Dedifferentiated amniotic fluid mesenchymal stem cell (primary cell): ENCODE results near the gene MACROD2.

Experiments
- DNase-seq: peaks from one replicate; pipeline ENCODE4 v3.0.0-alpha.2; 2016; ENCODE audit errors: extremely low spot score

MACROD2 gene

DNA sequence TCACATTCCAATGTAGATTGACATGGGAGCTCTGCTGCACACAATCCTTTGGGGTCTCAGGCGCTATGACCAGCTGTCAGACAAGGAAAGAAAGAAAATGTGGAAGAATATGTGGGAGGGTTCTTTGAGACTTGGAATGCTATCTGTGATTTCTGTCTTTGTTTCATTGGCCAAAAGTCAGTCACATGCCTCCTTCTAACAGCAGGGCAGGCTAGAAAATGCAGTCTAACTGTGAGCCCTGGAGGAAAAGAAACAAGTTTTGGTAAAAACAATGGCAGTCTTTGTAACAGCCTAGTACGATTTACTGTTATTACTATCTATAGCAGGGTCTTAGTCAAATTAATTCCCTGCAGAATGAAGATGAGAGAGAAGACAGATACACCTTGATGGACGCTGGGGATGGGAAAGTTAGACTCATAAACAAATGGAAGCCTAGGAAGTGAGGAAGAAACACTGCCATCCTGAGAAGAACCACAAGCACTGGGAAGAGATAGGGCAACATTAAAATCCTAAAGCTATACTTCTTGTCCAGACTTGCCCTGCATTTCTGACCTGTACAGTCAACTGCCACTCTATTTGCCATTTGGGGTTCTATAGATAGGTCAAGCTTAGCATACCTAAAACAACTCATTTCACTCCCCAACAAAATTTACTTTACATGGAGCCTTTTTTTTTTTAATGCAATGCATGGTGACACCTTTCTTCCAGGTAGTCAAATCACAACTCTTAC is 1744.9 kb downstream of the MACROD2 start:
- no peak for DNase-seq

DNA sequence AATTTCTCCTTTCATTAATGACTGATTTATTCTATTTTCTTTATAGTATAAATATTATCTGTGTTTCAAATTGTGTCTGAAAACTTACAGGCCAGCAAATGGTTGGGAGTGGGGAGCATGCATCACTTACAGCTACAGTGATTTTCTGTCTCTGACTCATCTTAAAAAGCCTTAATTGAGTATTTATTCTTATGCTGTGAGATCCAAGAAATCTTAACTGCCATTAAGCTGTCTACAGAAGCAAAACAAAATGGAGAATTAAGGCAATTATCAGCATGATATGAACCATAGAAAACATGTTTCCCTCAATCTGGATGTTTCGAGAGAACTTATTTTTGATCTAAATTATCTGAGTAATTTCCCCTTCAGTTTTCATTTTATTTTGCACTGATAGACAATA is 1746.8 kb downstream of the MACROD2 start:
- no peak for DNase-seq

DNA sequence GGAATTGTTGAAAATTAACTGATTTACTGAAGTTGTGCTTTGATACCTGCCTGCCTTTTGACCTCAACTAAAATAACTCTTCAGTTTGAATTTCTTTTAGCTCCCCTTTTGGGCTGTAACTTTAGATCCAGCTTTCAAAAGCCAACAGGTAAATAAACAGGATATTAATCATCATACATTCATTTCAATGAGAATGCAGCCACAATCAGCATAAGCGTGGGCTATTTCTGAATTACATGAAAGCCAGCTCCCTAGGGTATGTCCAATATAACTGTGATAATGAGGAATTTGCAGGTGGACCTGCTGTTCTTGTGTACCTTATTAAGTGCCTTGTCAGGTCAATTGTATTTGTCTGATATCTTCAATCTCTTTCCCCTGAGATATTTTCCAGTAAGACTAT is 1747.3 kb downstream of the MACROD2 start:
- DNase-seq = no peak

DNA sequence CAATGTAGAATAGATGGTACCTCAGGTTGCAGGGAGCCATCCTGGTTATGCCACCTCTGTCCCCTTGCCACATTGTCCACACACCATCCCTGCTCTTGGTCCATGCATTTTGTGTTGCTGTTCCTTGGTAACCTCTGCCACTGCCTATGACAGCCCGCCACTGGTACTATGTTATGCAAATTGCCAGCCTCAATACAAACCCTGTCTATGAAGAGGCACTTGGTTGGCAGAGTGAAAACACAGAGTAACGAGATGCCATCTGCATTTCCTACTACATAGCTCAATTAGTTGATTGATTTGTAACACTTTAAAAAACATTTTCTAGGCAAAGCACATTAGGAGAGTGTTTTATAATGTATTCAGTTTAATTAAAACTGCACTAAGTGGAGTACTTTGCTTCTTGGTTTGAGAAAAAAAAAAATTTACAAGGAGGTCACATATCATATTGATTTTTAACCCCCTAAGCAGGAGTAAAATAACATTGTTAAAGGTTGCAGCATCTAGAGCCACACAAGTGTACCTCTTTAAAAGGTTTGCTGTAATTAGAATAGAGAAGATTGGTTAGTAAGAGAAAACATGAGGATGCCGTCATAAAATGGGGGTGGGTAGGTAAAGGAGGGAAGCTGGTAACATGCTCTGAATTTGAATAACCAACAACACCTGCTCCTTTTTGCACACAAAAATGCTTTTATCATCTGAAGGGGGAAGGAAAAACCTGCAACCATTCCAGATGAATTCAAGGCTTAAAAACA is 1760.9 kb downstream of the MACROD2 start:
- DNase-seq = no peak

DNA sequence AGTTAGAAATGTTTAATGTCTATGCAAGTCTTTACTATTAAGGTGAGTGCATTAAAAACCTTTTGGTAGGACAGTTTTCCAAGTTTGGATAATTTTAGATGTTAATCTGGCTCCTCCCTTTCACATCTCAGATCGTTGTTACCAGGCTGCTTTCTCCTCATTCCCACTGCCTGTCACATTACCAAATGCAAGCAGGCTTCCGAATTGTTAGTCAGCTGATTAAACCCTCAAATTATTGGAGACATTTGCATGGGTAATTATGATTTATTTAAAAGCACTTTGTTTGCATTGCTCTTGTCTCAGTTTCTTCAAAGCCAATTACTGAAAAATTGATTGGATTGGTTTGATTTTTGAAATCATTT is 1761.4 kb downstream of the MACROD2 start:
- no peak for DNase-seq

DNA sequence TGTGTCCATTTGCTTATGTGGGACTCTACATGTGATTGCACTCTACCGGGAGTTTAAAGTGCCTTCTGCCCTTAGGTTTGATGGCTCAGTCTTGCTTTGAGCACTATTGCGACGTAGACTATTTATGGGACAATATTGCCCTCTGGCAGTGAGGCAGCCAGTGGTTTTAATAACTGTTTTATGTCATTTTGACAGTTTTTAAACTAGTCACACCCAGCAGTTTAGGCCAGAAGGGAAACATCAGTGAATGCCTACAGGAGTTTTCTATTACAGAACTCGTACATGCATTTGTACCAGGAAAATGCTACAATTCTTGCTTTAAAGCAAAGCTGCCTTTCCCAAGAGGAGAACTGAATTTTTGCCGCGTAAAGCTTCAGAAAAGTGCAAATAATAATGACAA is 1764.3 kb downstream of the MACROD2 start:
- peak; percentile 65 for DNase-seq

DNA sequence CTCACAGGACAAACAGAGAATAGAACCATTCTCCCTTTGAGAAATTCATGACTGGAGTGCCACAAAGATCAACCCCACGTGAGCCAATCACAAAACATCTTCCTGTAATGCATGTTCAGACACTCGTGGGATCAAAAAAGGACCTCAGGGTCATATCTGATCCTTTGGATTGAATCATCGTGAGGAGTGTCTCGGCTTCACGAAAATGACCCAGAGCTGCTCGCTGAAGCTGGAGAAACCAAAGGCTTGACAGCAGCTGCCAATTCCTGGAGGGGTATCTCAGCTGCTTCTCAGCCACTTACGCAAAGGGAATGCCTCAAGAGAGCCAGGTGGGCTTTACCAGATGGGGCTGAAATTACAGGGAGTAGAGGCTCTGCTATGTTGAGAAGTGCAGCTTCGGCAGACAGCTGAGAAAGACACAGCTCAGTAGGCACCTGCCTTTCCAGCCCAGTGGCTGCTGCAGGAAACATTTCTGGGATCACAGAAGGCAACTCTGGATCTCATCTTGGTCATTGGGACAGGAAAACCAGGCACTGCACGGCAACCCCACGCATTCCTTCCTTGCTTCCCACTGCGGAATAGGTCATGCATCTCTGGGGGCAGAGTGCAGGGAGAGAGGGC is 1764.8 kb downstream of the MACROD2 start:
- no peak for DNase-seq

DNA sequence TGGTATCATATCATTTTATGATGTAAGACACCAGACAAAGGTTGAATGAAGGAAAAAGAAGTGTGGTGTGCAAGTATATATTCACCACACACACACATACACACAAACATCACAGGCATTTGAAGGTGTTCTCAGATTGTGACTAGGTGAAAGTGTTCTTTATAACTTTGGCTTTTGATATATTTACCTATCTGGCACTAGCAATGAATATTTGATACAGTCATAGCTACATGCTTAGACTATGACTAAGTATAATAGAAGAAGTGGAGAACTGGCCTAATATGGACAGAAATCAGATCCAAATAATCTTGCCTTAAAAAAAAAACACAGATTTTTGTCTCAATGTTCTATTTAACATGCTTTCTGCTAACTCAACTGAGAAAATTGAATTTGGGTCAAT is 1768.0 kb downstream of the MACROD2 start:
- DNase-seq = no peak

DNA sequence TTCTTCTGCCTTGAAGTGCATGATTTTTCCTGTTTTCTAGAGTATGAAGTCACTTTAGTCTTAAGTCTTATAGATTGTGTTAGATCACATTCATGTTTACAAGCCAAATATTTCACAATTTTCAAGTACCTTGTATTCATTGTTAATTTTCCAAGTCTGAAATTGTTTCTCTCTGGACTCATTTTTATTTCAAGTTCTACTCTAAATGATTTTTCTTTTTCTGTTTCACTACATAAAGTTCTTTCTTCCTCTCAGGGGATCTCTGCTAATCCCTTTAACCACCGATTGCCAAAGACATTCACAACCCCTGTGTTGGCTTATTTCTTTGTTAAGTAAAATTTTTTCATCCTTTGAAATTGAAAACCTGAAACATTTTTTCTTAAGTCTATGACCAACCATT is 1772.3 kb downstream of the MACROD2 start:
- peak; percentile 15 for DNase-seq

DNA sequence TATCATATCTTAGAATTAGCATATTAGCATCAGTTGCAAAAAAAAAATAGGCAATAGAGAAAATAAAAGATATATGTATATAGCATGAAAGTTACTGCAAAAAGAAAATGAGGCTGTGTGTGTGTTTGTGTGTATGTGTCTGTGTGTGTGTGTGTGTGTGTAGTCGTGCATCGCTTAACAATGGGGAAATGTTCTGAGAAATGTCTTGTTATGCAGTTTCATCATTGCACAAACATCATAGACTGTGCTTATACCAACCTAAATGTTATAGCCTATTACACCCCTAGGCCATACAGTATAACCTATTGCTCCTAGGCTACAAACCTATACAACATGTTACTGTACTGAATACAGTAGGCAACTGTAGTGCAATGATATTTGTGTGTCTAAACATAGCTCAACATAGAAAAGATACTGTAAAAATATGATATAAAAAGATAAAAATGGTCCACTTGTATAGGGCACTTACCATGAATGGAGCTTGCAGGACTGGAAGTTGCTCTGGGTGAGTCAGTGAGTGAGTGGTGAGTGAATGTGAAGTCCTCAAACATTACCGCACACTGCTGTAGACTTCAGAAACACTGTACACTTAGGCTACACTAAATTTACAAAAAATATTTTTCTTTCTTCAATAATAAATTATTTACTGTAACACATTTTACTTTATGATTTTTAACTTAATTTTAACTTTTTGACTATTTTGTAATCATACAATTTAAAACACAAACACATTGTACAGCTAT is 1772.9 kb downstream of the MACROD2 start:
- no peak for DNase-seq

DNA sequence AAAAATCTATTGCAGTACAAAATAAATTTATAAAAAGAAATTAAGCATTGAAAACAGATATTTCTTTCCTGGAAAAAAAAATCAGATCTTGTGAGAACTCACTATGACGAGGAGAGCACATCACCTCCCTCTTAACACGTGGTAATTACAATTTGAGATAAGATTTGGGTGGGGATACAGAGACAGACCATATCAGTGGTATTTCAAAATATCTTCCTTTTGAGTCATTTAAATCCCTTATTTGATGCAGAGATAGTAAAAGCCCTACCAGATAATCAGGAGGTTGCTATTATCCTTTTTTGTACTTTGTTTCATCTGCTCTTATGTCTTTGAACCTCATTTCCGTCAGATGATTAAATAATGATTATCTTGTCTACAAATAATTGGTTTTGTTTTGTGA is 1777.5 kb downstream of the MACROD2 start:
- no peak for DNase-seq

DNA sequence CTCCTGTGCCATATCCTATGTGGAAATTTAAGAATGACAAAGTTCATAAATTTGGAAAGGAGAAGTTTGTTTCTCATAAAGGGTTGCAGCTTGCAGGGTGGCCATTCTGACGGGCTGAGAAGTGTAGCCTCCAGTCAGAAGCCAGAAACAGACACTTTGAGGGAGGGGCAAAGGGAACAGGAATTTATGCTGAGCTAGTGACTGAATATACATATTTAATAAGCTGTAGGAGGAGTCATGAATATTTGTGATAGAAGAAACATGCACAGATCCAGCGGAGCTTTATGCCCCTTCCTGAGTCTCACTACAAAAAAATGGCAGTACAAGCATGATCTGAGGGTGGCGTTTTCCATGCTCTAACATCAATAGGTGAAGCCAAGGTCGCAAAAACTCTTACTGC is 1779.6 kb downstream of the MACROD2 start:
- DNase-seq = no peak

DNA sequence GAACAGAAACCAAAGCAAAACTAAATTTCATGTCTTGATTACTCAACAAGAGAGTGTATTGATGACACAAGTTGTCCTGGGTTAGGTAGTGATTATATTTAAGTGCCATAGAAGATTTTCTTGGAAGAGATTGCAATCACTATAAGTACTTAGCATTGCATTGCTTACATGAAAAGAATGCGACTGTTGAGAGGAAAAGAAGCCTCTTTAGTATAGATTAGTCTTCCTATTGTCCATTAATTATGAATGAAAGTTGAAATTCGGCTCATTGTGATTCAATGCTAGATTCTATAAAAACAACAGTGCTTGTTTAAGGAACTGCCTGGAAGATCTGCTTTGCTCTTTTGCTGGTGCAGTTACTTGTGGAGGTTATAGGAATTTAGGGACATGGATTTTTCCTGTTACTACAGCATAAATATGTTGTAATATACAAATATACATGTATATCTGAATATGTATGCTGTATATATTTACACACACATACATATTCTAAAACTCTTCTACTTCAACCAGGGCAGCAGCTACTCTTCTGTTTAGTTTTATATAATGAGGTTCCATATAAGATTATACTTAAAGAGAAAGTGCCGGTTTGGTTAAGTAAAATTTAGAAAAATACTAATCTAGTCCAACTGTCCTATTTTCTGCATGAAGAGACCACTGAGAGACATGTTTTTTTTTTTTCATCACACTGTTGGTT is 1781.6 kb downstream of the MACROD2 start:
- no peak for DNase-seq

DNA sequence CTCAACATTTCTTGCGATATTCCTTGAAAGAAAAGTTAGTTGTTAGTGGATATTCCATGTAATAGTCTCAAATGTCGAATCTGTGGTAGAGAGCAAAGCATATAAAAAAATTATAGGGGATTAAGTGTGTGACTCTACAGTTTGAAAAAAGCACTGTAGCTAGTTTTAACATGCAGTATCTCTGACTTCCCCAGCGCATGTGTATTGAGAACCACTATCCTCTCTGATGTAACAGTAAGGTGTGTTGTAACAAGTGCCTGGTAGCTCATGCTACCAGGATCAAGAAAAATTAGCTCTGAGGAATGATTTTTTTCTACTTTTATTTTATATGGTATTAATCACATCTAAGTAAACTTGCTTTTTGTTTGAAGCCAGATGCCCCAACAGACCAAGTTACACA is 1788.7 kb downstream of the MACROD2 start:
- no peak for DNase-seq

DNA sequence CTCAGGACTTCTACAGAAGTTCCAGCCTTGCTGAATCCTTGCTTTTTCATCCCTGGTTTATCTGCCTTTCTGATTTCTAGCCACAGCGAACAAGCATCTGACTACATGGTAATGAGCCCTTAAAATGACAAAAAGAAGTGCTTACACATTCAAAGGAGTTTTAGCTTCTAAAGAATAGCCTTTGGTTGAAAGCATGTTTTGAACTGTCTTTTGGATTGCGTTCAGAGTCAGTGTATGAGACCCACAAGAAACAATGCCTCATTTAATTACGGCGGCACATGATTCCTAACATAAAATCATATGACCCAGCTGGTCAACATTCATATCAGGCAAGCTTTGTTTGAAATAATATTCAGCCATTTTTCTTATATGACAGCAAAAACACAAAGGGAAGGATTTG is 1793.8 kb downstream of the MACROD2 start:
- DNase-seq = no peak

DNA sequence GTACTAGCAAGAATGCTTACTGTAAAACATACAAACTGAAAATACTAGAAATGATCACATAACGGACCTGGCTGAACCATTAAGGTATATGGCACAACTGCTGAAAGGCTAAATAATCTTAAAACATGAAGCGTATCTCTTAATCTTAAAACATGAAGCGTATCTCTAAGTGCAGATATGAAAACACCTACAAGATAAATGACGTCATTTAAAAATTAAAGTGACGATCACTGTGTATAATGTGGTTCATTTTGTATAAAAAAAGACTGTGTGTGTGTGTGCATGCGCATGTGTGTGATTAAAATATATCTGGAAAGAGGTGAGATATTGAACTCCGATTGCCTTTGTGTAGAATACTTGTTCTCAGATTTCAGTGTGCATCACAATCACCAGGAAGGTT is 1797.5 kb downstream of the MACROD2 start:
- DNase-seq = no peak

DNA sequence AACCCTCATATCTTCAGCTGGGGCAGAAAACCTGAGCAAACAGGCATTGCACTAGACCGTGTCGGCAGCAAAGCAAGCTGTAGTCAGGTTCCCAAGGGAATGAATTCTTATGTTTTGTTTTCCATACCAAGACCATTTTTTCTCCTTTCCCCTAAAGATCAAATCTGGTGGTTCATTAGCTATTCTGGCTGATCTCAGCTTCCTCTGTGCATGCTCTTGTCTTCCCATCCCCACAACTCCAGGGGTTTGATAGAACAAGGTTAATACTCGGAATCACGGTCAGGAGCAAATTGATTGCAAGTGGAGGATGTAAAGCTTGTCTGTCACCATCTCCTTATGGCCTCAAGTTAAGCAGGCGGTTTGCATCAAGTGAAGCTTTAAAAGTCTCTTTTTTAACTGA is 1799.1 kb downstream of the MACROD2 start:
- DNase-seq = no peak

DNA sequence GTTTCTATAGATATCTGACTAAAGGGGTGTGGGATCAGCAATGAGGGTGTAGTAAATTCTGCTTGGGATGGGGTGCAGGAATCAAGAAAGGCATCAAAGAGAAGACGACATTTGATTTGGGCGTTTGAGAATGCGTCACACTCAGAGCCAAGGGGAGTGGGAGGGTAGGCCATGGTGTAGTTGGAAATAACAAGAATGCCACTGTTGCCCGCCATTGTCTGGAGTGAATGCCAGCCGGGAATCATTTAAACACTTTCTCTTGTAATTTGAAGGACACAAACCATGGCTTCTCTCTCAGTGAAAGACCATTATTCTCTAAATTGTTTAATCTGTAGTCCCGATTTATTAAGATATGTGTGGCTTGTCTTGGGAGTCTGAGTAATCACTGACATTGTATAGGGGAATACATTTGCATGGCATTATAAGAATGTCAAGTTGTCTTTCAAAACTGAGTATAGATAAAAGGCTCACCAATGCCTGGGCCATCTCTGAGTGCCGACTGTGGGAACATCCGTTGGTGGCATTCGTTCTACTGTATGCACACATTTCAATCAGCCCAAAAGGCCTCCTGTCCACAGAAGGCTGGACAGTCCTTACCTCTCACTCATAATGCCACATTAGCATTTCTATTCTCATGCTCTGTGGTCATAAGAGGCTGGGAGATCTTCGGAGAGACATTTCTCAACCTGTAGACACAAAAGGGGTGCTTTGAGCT is 1800.1 kb downstream of the MACROD2 start:
- no peak for DNase-seq

DNA sequence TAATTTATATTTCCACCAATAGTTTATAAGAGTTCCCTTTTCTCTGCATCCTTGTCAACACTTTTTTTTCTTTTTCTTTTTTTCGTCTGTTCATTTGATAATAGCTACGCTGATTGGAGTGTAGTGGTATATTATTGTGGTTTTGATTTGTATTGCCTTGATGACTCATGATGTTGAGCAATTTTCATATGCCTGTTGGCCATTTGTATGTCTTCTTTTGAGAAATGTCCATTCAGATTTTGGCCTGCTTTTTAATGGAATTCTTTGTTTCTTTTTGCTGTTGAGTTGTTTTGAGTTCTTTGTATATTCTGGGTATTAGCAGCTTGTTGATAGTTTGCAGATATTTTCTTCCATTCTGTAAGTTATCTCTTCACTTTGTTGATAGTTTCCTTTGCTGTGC is 1804.6 kb downstream of the MACROD2 start:
- DNase-seq = peak; percentile 48

DNA sequence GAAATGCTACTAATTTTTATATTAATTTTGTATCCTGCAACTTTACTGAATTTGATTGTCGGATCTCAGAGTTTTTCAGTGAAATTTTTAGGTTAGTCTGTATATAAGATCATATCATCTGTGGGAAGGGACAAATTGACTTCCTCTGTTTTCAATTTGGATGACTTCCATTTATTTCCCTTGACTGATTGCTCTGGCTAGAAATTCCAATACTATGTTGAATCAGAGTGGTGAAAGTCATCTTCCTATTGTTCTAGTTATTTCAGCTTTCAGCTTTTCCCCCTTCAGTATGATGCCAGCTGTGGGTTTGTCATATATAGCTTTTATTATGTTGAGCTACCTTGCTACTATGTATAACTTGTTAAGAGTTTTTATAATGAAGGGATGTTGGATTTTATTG is 1806.7 kb downstream of the MACROD2 start:
- no peak for DNase-seq

DNA sequence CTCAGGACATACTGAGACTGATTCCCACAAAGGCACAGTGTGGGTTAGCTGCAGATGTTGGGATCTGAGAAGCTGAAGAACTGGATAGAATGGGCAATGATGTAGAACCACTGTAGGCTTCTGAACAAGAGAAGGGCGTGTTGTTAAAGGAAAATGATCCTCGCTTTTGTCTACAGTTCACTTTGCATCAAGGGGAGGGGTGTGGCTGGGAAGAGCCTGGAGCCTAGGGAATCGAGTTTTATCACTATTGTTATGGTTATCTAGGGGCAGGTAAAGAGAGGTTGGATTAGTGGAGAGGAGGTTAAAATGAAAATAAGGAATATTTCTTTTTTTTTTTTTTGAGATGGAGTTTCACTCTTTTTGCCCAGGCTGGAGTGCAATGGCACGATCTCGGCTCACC is 1809.8 kb downstream of the MACROD2 start:
- no peak for DNase-seq
